ENCODE data around the gene DTNA.

GRCh38 chr18:34844072-34844471, 134.0 kb downstream of the DTNA start:
- TF ChIP-seq EZH2phosphoT487 (IDR thresholded peaks at IDR 0.05; ENCODE audit: borderline replicate concordance, low read length) (no peak), CTCF (conservative IDR thresholded peaks at IDR 0.05; ENCODE audit: low read depth, low read length) (no peak), EZH2 (IDR thresholded peaks at IDR 0.05; ENCODE audit: low read length, unreplicated experiment) (no peak)

Measured in PC-3 (cell line).